ENCODE measurements around the gene PAXX. TPM values are rescaled to one million over a fixed set of nuclear protein-coding genes. Genes with fewer than 3 reads are reported as not detected.

PAXX gene
- polyA plus RNA-seq, 1 donor from 2014 or later, result 276 TPM

DNA sequence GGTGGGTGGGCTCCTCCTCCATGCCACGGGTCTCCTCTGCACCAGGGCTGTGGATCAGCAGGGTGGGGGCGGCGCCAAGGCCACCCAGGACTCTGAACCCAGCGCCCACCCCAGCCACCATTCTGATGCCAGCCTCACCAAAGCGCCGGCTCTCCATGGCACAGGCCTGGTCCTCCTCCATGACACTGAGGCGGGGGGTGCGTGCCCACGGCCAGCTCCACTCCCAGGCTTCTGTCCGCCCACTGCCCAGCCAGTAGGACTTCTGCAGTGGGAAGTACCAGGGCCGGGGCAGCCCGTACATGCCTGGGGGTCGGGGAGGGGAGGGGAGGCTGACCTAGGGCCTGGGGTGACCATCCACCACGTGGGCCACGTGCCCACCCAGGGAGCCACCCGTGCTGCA lies 24.2 kb downstream of the PAXX start:
- Histone ChIP-seq H3K9me2 (ENCODE audit: insufficient read depth, low read length) (no peaks in the 10 kb centered on the region), H3K27ac (ENCODE audit: low read length) (no peak overlapping the region), H3K27me3 (ENCODE audit: insufficient read depth, low read depth, low read length) (no peaks in the 10 kb centered on the region), H3K36me3 (ENCODE audit: insufficient read depth, low read length) (peaks cover 7% of the 10 kb centered on the region), H2AFZ (ENCODE audit: low read depth, low read length) (no peak overlapping the region), H3F3A (ENCODE audit: insufficient read depth, low read length, poor library complexity, severe bottlenecking) (no peaks in the 10 kb centered on the region), H3K4me2 (ENCODE audit: low read length) (no peak overlapping the region), H3K9ac (ENCODE audit: low read length) (no peak overlapping the region), H3K9me3 (ENCODE audit: low read length) (no peaks in the 10 kb centered on the region), H3K79me2 (replicated peaks; ENCODE audit: insufficient read depth, low read length) (no peaks in the 10 kb centered on the region), H4K20me1 (ENCODE audit: insufficient read depth) (no peaks in the 10 kb centered on the region), H3K4me3 (ENCODE audit: low read length) (no peak overlapping the region)
- no peak for TF ChIP-seq RAD21 (conservative IDR thresholded peaks at IDR 0.05)
- TF ChIP-seq EP300 (conservative IDR thresholded peaks at IDR 0.05; ENCODE audit: poor library complexity, severe bottlenecking), result no peak
- no peak for TF ChIP-seq EZH2 (IDR thresholded peaks at IDR 0.05; ENCODE audit: borderline replicate concordance, insufficient read depth, low read length, poor library complexity, severe bottlenecking)
- TF ChIP-seq SMC3 (conservative IDR thresholded peaks at IDR 0.05; ENCODE audit: poor library complexity), result no peak
- no peak for TF ChIP-seq POLR2AphosphoS5 (IDR thresholded peaks at IDR 0.05)
- TF ChIP-seq, protein P1, sequence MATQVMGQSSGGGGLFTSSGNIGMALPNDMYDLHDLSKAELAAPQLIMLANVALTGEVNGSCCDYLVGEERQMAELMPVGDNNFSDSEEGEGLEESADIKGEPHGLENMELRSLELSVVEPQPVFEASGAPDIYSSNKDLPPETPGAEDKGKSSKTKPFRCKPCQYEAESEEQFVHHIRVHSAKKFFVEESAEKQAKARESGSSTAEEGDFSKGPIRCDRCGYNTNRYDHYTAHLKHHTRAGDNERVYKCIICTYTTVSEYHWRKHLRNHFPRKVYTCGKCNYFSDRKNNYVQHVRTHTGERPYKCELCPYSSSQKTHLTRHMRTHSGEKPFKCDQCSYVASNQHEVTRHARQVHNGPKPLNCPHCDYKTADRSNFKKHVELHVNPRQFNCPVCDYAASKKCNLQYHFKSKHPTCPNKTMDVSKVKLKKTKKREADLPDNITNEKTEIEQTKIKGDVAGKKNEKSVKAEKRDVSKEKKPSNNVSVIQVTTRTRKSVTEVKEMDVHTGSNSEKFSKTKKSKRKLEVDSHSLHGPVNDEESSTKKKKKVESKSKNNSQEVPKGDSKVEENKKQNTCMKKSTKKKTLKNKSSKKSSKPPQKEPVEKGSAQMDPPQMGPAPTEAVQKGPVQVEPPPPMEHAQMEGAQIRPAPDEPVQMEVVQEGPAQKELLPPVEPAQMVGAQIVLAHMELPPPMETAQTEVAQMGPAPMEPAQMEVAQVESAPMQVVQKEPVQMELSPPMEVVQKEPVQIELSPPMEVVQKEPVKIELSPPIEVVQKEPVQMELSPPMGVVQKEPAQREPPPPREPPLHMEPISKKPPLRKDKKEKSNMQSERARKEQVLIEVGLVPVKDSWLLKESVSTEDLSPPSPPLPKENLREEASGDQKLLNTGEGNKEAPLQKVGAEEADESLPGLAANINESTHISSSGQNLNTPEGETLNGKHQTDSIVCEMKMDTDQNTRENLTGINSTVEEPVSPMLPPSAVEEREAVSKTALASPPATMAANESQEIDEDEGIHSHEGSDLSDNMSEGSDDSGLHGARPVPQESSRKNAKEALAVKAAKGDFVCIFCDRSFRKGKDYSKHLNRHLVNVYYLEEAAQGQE (IDR thresholded peaks at IDR 0.05; ENCODE audit: borderline replicate concordance), result no peak
- TF ChIP-seq TAF1 (IDR thresholded peaks at IDR 0.05; ENCODE audit: low read depth), result no peak
- TF ChIP-seq MXI1 (conservative IDR thresholded peaks at IDR 0.05; ENCODE audit: poor library complexity, severe bottlenecking), result no peak
- no peak for TF ChIP-seq CTCF (IDR thresholded peaks at IDR 0.05; ENCODE audit: poor library complexity, severe bottlenecking)

- H2AFZ ChIP-seq (ENCODE audit: low read depth, low read length), result no peak overlapping the region
- no peaks in the 10 kb centered on the region for H3K9me3 ChIP-seq (ENCODE audit: low read length)
- no peaks in the 10 kb centered on the region for H4K20me1 ChIP-seq (ENCODE audit: insufficient read depth)
- TF ChIP-seq EZH2 (IDR thresholded peaks at IDR 0.05; ENCODE audit: borderline replicate concordance, insufficient read depth, low read length, poor library complexity, severe bottlenecking) (no peak), SMC3 (conservative IDR thresholded peaks at IDR 0.05; ENCODE audit: poor library complexity) (no peak), RAD21 (conservative IDR thresholded peaks at IDR 0.05) (no peak), MXI1 (conservative IDR thresholded peaks at IDR 0.05; ENCODE audit: poor library complexity, severe bottlenecking) (no peak), TAF1 (IDR thresholded peaks at IDR 0.05; ENCODE audit: low read depth) (no peak), CTCF (IDR thresholded peaks at IDR 0.05; ENCODE audit: poor library complexity, severe bottlenecking) (no peak), POLR2AphosphoS5 (IDR thresholded peaks at IDR 0.05) (no peak), EP300 (conservative IDR thresholded peaks at IDR 0.05; ENCODE audit: poor library complexity, severe bottlenecking) (no peak)
- TF ChIP-seq, protein P1 (IDR thresholded peaks at IDR 0.05; ENCODE audit: borderline replicate concordance), result no peak
- no peaks in the 10 kb centered on the region for H3F3A ChIP-seq (ENCODE audit: insufficient read depth, low read length, poor library complexity, severe bottlenecking)
- H3K4me3 ChIP-seq (ENCODE audit: low read length), result no peak overlapping the region
- no peak overlapping the region for H3K9ac ChIP-seq (ENCODE audit: low read length)
- no peak overlapping the region for H3K27ac ChIP-seq (ENCODE audit: low read length)
- no peaks in the 10 kb centered on the region for H3K27me3 ChIP-seq (ENCODE audit: insufficient read depth, low read depth, low read length)
- peaks cover 7% of the 10 kb centered on the region for H3K36me3 ChIP-seq (ENCODE audit: insufficient read depth, low read length)
- H3K9me2 ChIP-seq (ENCODE audit: insufficient read depth, low read length), result no peaks in the 10 kb centered on the region
- no peaks in the 10 kb centered on the region for H3K79me2 ChIP-seq (replicated peaks; ENCODE audit: insufficient read depth, low read length)
- no peak overlapping the region for H3K4me2 ChIP-seq (ENCODE audit: low read length)
Measured at GRCh38 chr9:137017071-137017470, 24.8 kb downstream of the PAXX start.

Measured in neural cell (in vitro differentiated cells).